HEK293 (cell line): Measurements from ENCODE around the gene KRTCAP2.

Experiments used
- CTCF ChIA-PET: fragments of 350-600 bp; formaldehyde crosslinking; extraction: SDS; loops from one replicate; lab custom pipeline; 2021; ENCODE audit warnings: antibody characterized with exemption; lab: Yijun Ruan, JAX
- POLR2A ChIA-PET: fragments of 300-600 bp; formaldehyde crosslinking; extraction: SDS; loops from one replicate; lab custom pipeline; 2020; ENCODE audit warnings: antibody characterized with exemption, inconsistent platforms; lab: Yijun Ruan, JAX
- H3K27ac ChIP-seq: fragments of 200-500 bp; sonication (Bioruptor generic); 2 replicates; pipeline ENCODE4 v1.5.1; 2014; ENCODE audit warnings: low read depth, low read length, control low read depth, inconsistent platforms; ENCODE audit errors: extremely low read depth
- H3K36me3 ChIP-seq, 2 experiments: fragments of 200-500 bp in 1 of 2; sonication (Bioruptor generic) in 1 of 2; 1 replicate in 1 of 2; 2 replicates in 1 of 2; pipeline ENCODE4 v1.5.1; 2014 to 2017; ENCODE audit warnings: inconsistent platforms in 2 of 2, low read length in 2 of 2; ENCODE audit not compliant: control insufficient read depth in 2 of 2, insufficient read depth in 1 of 2
- H3K4me1 ChIP-seq: fragments of 200-500 bp; sonication (Bioruptor generic); 2 replicates; pipeline ENCODE4 v1.5.1; 2014; ENCODE audit warnings: mild to moderate bottlenecking, low read length, inconsistent platforms; ENCODE audit not compliant: control insufficient read depth, insufficient read depth
- H3K4me3 ChIP-seq: 2 replicates; pipeline ENCODE4 v1.5.1; 2011; ENCODE audit warnings: low read depth, mild to moderate bottlenecking, control low read depth, low read length, moderate library complexity
- H3K9me3 ChIP-seq: fragments of 200-500 bp; sonication (Bioruptor generic); 2 replicates; pipeline ENCODE4 v1.5.1; 2014; ENCODE audit warnings: low read depth, low read length, inconsistent platforms; ENCODE audit not compliant: control insufficient read depth, insufficient read depth
- FEZF1 ChIP-seq: fragments of 450-650 bp; formaldehyde crosslinking; IDR thresholded peaks from 2 replicates; pipeline ENCODE4 v1.5.1; 2016; ENCODE audit warnings: missing biosample characterization, missing genetic modification characterization
- GLIS2 ChIP-seq: fragments of 450-650 bp; formaldehyde crosslinking; IDR thresholded peaks from 2 replicates; pipeline ENCODE4 v1.5.1; 2016; ENCODE audit warnings: missing biosample characterization, missing genetic modification characterization
- KLF9 ChIP-seq: fragments of 450-650 bp; formaldehyde crosslinking; IDR thresholded peaks from 2 replicates; pipeline ENCODE4 v1.5.1; 2016; ENCODE audit warnings: missing biosample characterization, missing genetic modification characterization, low read depth
- MZF1 ChIP-seq: fragments of 450-650 bp; formaldehyde crosslinking; IDR thresholded peaks from 2 replicates; pipeline ENCODE4 v1.5.1; 2017; ENCODE audit warnings: missing biosample characterization, missing genetic modification characterization, borderline replicate concordance
- SETDB1 ChIP-seq: IDR thresholded peaks from one replicate; pipeline ENCODE4 v1.6.1; 2017; ENCODE audit warnings: mild to moderate bottlenecking, low read length, moderate library complexity, mixed read lengths; ENCODE audit not compliant: insufficient read length
- SP3 ChIP-seq: fragments of 450-650 bp; formaldehyde crosslinking; IDR thresholded peaks from 2 replicates; pipeline ENCODE4 v1.5.1; 2016; ENCODE audit warnings: missing biosample characterization, missing genetic modification characterization
- SP7 ChIP-seq: fragments of 450-650 bp; formaldehyde crosslinking; IDR thresholded peaks from 2 replicates; pipeline ENCODE4 v1.5.1; 2016; ENCODE audit warnings: missing biosample characterization, missing genetic modification characterization
- TRIM28 ChIP-seq: IDR thresholded peaks from 2 replicates; pipeline ENCODE4 v1.6.1; 2011; ENCODE audit warnings: low read length, control low read depth, borderline replicate concordance
- ZFHX2 ChIP-seq: fragments of 450-650 bp; formaldehyde crosslinking; conservative IDR thresholded peaks from 2 replicates; pipeline ENCODE4 v1.5.1; 2016; ENCODE audit warnings: missing biosample characterization, missing genetic modification characterization
- ZNF10 ChIP-seq: fragments of 450-650 bp; formaldehyde crosslinking; IDR thresholded peaks from 2 replicates; pipeline ENCODE4 v1.5.1; 2017; ENCODE audit warnings: missing biosample characterization, missing genetic modification characterization
- ZNF19 ChIP-seq: fragments of 450-650 bp; formaldehyde crosslinking; IDR thresholded peaks from 2 replicates; pipeline ENCODE4; 2016; ENCODE audit warnings: missing biosample characterization, missing genetic modification characterization, low read depth
- ZNF266 ChIP-seq: fragments of 450-650 bp; formaldehyde crosslinking; IDR thresholded peaks from 2 replicates; pipeline ENCODE4 v1.5.1; 2016; ENCODE audit warnings: missing biosample characterization, missing genetic modification characterization, low read depth
- ZNF335 ChIP-seq: fragments of 450-650 bp; formaldehyde crosslinking; conservative IDR thresholded peaks from 2 replicates; pipeline ENCODE4 v1.5.1; 2016; ENCODE audit warnings: missing biosample characterization, missing genetic modification characterization
- ZNF37A ChIP-seq: fragments of 450-650 bp; IDR thresholded peaks from 2 replicates; pipeline ENCODE4 v1.5.1; 2018; ENCODE audit warnings: missing biosample characterization, missing genetic modification characterization
- ZNF473 ChIP-seq: fragments of 450-650 bp; formaldehyde crosslinking; IDR thresholded peaks from 2 replicates; pipeline ENCODE4 v1.5.1; 2017; ENCODE audit warnings: missing biosample characterization, missing genetic modification characterization
- ZNF501 ChIP-seq: fragments of 450-650 bp; formaldehyde crosslinking; IDR thresholded peaks from 2 replicates; pipeline ENCODE4 v1.5.1; 2016; ENCODE audit warnings: missing biosample characterization, missing genetic modification characterization
- ZNF510 ChIP-seq: fragments of 450-650 bp; formaldehyde crosslinking; IDR thresholded peaks from 2 replicates; pipeline ENCODE4 v1.5.1; 2018; ENCODE audit warnings: mild to moderate bottlenecking, missing genetic modification characterization, missing biosample characterization; ENCODE audit not compliant: insufficient replicate concordance
- ZNF514 ChIP-seq: fragments of 450-650 bp; formaldehyde crosslinking; IDR thresholded peaks from 2 replicates; pipeline ENCODE4 v1.5.1; 2016; ENCODE audit warnings: missing biosample characterization, missing genetic modification characterization
- ZNF558 ChIP-seq: fragments of 450-650 bp; formaldehyde crosslinking; IDR thresholded peaks from 2 replicates; pipeline ENCODE4 v1.5.1; 2016; ENCODE audit warnings: missing biosample characterization, missing genetic modification characterization
- ZNF626 ChIP-seq: fragments of 450-650 bp; sonication (Bioruptor Pico); formaldehyde crosslinking; IDR thresholded peaks from 2 replicates; pipeline ENCODE4 v1.5.1; 2018; ENCODE audit warnings: missing biosample characterization, missing genetic modification characterization, inconsistent platforms
- ZNF704 ChIP-seq: fragments of 450-650 bp; formaldehyde crosslinking; IDR thresholded peaks from 2 replicates; pipeline ENCODE4 v1.5.1; 2016; ENCODE audit warnings: missing biosample characterization, missing genetic modification characterization
- ZNF707 ChIP-seq: fragments of 450-650 bp; formaldehyde crosslinking; IDR thresholded peaks from 2 replicates; pipeline ENCODE4 v1.5.1; 2016; ENCODE audit warnings: missing biosample characterization, missing genetic modification characterization
- ZNF76 ChIP-seq: fragments of 450-650 bp; formaldehyde crosslinking; IDR thresholded peaks from 2 replicates; pipeline ENCODE4; 2016; ENCODE audit warnings: low read depth, missing biosample characterization, missing genetic modification characterization, borderline replicate concordance
- ZNF768 ChIP-seq: fragments of 450-650 bp; formaldehyde crosslinking; IDR thresholded peaks from 2 replicates; pipeline ENCODE4 v1.5.1; 2018; ENCODE audit warnings: missing biosample characterization, mild to moderate bottlenecking, missing genetic modification characterization
- ZNF785 ChIP-seq: fragments of 450-650 bp; formaldehyde crosslinking; IDR thresholded peaks from 2 replicates; pipeline ENCODE4 v1.5.1; 2016; ENCODE audit warnings: missing biosample characterization, missing genetic modification characterization
- ZSCAN16 ChIP-seq: fragments of 450-650 bp; formaldehyde crosslinking; IDR thresholded peaks from 2 replicates; pipeline ENCODE4 v1.5.1; 2016; ENCODE audit warnings: missing biosample characterization, missing genetic modification characterization
- ZSCAN18 ChIP-seq: fragments of 450-650 bp; formaldehyde crosslinking; IDR thresholded peaks from 2 replicates; pipeline ENCODE4 v1.5.1; 2016; ENCODE audit warnings: missing biosample characterization, missing genetic modification characterization
- ZSCAN23 ChIP-seq: fragments of 450-650 bp; formaldehyde crosslinking; IDR thresholded peaks from 2 replicates; pipeline ENCODE4 v1.5.1; 2016; ENCODE audit warnings: missing biosample characterization, missing genetic modification characterization
- TF ChIP-seq, protein P1 (sequence below): fragments of 450-650 bp; formaldehyde crosslinking; IDR thresholded peaks from 2 replicates; pipeline ENCODE4 v1.5.1; 2017; ENCODE audit warnings: missing biosample characterization, missing genetic modification characterization
- TF ChIP-seq, protein P2 (sequence below): fragments of 450-650 bp; formaldehyde crosslinking; IDR thresholded peaks from 2 replicates; pipeline ENCODE4 v1.5.1; 2016; ENCODE audit warnings: missing biosample characterization, missing genetic modification characterization

The KRTCAP2 gene

DNA sequence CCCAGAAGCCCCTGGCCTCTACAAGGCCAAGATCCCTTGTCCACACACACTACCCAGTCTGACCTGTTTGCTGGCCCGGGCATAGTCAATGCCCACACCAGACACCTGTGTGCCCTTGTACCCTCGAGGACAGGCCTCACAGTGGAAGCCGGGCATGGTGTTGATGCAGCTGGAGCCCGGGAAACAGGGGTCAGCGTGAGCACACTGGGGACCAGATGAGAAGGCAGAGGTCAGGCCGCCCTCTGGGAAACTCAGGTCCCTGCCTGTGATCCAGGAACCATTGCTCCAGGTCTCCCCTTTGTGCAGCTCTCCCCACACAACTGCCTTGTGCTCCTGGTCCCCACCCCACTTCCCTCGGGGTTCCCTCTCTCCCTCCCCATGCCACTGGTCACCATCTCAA, 29.1 kb upstream of the KRTCAP2 start:
- peaks cover 2% of the 10 kb centered on the region; the same call in 1 of the 2 replicates for H3K4me1 ChIP-seq
- POLR2A ChIA-PET: interaction anchor here (0.9 kb wide), 1 partner anchor 8 kb away, joined by 8 read pairs; no protein-coding TSS in a partner anchor
- TF ChIP-seq ZNF76 (no peak), ZNF768 (no peak), ZNF707 (tag by site-specific recombination) (no peak), SP3 (no peak), ZNF473 (no peak), ZNF785 (no peak), ZSCAN23 (tag by site-specific recombination) (no peak), ZSCAN18 (tag by site-specific recombination) (no peak), MZF1 (no peak), ZNF558 (tag by site-specific recombination) (no peak)
- TF ChIP-seq, protein P1, sequence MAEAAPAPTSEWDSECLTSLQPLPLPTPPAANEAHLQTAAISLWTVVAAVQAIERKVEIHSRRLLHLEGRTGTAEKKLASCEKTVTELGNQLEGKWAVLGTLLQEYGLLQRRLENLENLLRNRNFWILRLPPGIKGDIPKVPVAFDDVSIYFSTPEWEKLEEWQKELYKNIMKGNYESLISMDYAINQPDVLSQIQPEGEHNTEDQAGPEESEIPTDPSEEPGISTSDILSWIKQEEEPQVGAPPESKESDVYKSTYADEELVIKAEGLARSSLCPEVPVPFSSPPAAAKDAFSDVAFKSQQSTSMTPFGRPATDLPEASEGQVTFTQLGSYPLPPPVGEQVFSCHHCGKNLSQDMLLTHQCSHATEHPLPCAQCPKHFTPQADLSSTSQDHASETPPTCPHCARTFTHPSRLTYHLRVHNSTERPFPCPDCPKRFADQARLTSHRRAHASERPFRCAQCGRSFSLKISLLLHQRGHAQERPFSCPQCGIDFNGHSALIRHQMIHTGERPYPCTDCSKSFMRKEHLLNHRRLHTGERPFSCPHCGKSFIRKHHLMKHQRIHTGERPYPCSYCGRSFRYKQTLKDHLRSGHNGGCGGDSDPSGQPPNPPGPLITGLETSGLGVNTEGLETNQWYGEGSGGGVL (tag by site-specific recombination): no peak
- TF ChIP-seq, all 188 proteins: peak for 0
- peaks cover 0 to 42% of the 10 kb centered on the region in 2 experiments; a peak in 1 of 3 replicates for H3K36me3 ChIP-seq
- no peak overlapping the region for H3K4me3 ChIP-seq
- CTCF ChIA-PET: interaction anchor here (0.7 to 2.0 kb wide), 3 partner anchors 9 to 390 kb away, joined by 3 to 10 read pairs (median 3); no protein-coding TSS in a partner anchor
- no peak overlapping the region for H3K27ac ChIP-seq
- H3K9me3 ChIP-seq: no peaks in the 10 kb centered on the region

DNA sequence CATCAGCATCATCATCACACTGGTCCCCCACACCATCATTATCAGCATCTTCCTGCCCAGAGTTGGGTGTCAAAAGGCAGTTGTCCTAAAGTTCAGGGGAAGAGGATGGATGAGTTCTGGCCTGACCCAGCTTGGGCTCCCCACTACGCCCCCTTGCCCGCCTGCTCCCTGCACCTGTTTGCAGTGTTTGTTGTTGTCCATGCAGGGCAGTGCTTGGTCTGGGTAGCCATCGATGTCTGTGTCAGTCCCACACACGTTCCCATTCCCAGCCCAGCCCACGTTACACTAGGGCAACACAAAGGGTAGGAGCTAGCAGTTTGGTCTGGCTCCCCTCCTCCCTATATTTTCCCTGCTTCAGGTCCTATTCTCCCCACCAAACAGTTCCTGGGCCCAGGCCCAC, 27.8 kb upstream of the KRTCAP2 start:
- Histone ChIP-seq H3K27ac (no peak overlapping the region), H3K4me1 (no peaks in the 10 kb centered on the region), H3K9me3 (no peaks in the 10 kb centered on the region), H3K4me3 (no peak overlapping the region), H3K36me3 (peaks cover 0 to 52% of the 10 kb centered on the region in 2 experiments; a peak in 1 of 3 replicates)
- TF ChIP-seq ZNF514 (tag by site-specific recombination) (no peak), ZFHX2 (tag by site-specific recombination) (no peak), SETDB1 (no peak), ZNF266 (tag by site-specific recombination) (no peak), ZNF501 (tag by site-specific recombination) (no peak), SP7 (tag by site-specific recombination) (no peak), GLIS2 (tag by site-specific recombination) (no peak), ZNF704 (tag by site-specific recombination) (no peak), ZNF335 (tag by site-specific recombination) (no peak), ZNF626 (tag by site-specific recombination) (no peak), ZNF37A (no peak), KLF9 (no peak), ZNF19 (tag by site-specific recombination) (no peak), TRIM28 (no peak), FEZF1 (tag by site-specific recombination) (no peak), ZNF10 (no peak), ZNF510 (tag by site-specific recombination) (no peak), ZSCAN16 (tag by site-specific recombination) (no peak)
- TF ChIP-seq, protein P2, sequence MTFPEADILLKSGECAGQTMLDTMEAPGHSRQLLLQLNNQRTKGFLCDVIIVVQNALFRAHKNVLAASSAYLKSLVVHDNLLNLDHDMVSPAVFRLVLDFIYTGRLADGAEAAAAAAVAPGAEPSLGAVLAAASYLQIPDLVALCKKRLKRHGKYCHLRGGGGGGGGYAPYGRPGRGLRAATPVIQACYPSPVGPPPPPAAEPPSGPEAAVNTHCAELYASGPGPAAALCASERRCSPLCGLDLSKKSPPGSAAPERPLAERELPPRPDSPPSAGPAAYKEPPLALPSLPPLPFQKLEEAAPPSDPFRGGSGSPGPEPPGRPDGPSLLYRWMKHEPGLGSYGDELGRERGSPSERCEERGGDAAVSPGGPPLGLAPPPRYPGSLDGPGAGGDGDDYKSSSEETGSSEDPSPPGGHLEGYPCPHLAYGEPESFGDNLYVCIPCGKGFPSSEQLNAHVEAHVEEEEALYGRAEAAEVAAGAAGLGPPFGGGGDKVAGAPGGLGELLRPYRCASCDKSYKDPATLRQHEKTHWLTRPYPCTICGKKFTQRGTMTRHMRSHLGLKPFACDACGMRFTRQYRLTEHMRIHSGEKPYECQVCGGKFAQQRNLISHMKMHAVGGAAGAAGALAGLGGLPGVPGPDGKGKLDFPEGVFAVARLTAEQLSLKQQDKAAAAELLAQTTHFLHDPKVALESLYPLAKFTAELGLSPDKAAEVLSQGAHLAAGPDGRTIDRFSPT (tag by site-specific recombination): no peak
- CTCF ChIA-PET: interaction anchor here (0.6 to 1.5 kb wide), 3 partner anchors 28 to 448 kb away, joined by 3 to 4 read pairs (median 3); partner anchors contain the start of gene KRTCAP2
- POLR2A ChIA-PET: interaction anchor here (0.6 kb wide), 1 partner anchor 9 kb away, joined by 3 read pairs; no protein-coding TSS in a partner anchor
